Erythroblast (primary cell): ENCODE measurements around the gene ZNF697.

ENCODE experiments used
- DNase-seq, 2 experiments: peaks; one replicate each; lab custom pipeline; 2025; lab: John Stamatoyannopoulos, UW
- GATA1 ChIP-seq: IDR thresholded peaks from 2 replicates; pipeline ENCODE4 v1.6.1; 2011; ENCODE audit warnings: low read depth, mild to moderate bottlenecking, control low read depth, low read length, moderate library complexity
- POLR2A ChIP-seq: IDR thresholded peaks from 2 replicates; pipeline ENCODE4 v1.6.1; 2011; ENCODE audit warnings: mild to moderate bottlenecking, low read length

The ZNF697 gene

DNA sequence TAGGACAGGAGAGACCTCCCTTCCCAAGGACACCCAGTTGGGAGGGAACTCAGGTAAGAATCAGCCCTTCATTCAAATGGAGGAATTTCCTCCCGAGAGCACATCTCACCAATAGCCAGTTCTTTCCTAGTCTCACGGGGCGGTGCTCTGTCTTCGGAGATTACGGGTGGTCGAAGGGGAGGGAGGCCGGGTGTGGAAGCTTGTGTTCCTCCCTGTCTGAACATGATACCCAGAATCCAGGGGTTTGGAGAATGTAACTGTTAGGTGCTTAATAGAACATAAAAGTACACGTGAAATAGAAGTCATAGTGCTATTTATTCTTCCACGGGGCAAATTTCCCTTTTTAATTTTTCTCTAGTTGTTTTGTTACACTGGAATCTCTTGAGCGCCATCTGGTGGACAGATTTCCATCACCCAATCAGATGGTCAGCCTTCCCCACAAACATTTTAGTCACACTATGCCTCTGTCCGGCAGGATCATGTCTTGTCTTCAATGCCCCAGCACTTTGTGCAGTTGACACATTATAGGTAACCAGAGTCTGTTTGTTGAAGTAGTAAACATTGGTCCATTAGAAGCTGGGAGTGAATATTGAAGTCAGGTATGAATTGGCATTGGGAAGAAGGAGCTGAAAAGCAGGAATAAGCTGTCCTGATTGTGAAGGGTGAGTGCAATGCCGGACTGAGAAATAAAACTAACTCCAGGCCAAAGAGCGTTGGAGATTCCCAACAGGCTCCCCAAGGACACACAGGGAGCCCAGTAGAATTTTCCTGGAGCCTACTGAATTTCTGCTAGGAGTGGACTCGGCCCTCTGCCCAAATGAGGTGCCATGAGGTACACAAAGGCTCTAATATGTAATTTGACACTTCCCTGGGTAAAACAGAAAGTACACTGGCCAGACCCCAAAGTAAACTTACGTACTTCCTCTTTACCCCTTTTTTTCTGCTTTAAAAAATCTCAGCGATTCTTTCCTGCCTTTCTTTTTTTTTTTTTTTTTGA is 27.6 kb upstream of the ZNF697 start:
- TF ChIP-seq GATA1 (no peak), POLR2A (no peak)
- DNase-seq, result peak; percentile 78 to 89

DNA sequence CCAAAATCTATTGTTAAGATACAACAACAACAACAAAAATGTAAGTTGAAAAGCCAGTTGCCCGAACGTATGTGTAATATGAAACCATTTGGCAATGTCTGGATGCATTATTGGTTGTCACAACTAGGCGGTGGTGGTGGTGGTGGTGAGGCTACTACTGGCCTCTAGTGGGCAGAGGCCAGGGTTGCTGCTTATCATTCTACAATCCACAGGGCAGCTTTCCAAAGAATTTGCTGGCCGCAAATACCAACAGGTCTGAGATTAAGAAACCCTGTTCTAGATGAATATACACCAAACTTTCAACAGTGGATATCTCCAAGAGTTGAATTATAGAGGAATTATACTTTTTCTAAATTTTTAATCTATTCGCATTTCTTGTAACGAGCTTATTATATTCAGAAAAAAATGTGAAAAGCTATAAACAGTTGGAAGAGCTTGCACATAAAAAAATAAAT is 26.8 kb upstream of the ZNF697 start:
- no peak for TF ChIP-seq GATA1
- TF ChIP-seq POLR2A, result no peak
- DNase-seq, result no peak

DNA sequence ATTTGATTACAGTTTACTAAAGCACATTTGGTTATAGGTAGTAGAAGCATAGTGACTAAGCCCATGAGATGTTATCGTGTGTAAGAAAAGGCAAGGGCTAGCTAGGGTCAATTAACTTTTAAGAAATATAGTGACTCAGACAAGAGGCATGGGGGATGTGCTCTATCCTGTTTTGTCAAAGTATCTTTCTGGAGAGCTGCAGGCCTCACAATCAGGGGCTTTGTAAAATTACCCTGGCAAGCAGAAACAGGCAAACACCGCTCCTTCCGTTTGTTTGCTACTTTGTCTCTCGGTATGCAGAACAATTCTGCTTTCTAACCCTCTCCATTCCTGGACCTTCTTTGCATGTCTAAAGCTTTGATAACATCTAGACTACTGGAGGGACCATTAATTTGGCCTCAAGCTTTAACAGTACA is 26.1 kb upstream of the ZNF697 start:
- TF ChIP-seq POLR2A, result no peak
- no peak for DNase-seq

DNA sequence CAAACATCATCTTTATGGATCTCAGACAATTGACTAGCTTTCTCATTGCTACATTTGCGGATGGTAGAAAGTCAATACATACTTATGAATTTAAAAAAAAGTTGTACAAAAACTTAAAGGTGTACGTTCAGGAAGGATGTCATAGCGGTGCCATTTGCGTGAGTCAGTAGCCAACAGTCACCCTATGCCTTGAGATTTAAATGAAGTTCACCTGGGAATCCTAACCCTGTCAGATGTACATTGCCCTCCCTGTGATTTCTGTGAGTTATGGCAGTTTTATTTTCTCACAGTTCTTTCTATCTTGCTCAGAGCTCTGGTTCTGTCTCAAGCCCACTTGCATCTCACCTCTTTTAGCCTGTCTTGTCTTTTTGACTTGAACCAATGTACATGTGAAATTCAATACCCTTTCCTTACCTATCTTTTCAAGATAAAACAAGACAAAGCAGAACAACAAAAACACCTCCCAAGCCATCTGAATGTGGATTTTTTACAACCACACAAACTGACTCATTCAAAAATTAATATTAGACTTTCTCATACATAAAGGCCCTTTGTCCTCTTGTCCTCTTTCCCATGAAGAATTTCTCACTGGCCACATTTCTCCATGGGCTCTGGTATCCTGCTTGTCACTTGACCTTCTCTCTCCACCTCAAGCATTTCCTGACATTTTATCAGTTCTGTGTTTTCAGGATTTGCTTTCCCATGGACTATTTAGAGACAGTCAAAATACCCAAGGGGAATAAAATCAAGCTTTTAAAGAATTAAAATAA is 25.3 kb upstream of the ZNF697 start:
- no peak for DNase-seq
- TF ChIP-seq GATA1 (no peak), POLR2A (no peak)

DNA sequence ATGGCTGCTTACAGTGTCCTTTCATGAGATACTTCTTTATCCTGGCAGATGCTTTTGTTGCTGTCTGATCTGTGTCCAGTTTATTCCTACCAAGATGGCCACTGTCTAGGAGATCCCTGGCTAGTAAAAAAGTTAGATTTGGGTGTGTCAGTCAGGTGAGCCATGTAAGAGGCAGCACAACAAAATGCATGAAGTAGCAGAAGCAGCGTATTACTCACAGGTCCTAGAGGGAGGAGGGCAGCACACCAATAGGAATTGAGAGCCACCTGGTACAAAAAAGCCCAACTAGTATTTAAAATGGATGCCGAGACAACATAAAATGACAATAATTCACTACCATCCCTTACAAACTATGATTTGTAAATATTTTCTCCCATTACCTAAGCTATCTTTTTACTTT is 22.8 kb upstream of the ZNF697 start:
- no peak for DNase-seq
- TF ChIP-seq GATA1, result no peak
- no peak for TF ChIP-seq POLR2A

DNA sequence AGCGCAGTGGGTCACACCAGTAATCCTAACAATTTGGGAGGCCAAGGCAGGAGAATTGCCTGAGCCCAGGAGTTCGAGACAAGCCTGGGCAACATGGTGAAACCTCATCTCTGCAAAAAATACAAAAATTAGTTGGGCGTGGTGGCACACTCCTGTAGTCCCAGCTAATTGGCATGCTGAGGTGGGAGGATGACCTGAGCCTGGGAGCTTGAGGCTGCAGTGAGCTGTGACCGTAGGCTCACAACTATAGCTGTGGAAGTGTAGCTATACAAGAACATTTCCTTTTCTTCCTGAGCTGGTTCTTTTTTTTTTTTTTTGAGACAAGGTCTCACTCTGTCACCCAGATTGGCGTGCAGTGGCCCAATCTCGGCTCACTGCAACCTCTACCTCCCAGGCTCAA is 19.1 kb upstream of the ZNF697 start:
- TF ChIP-seq POLR2A (no peak), GATA1 (no peak)
- no peak for DNase-seq

DNA sequence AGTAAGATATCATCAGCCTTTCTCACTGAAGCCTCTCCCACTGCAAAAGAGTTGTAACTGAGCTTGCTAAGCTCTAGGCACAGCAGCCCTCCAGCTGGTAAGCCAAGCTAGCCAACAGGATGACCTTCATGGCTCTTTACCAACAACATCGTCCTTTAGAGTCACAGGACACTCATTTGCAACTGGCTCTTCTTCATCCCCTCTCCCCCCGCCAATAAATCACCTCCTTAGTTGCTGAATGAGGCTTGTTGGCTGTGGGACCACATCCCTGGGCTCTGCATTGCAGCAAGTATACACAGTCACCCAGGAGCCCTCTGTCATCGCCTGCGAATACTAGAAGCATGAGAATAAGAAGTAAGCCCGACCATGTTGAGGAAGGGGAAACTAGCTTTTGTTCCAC is 16.0 kb upstream of the ZNF697 start:
- no peak for DNase-seq
- TF ChIP-seq GATA1, result no peak
- TF ChIP-seq POLR2A, result no peak

DNA sequence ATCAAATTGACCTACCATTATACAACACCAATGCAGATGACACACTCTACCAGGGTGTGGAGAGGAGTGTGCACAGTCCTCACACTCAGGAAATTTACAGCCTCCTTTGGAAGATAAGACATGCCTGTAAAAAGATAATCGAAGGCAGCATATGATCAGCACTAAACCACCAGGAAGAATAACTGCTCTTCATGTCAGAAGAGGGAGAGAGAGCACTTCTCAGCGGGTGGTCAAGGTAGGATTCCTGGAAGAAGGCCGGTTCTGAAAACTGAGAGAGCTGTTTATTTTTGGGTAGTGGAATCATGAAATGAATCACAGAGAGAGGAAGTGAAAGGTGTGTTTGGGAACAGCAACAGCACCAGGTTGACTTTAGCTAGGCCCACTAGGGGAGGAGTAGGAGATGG is 14.0 kb upstream of the ZNF697 start:
- TF ChIP-seq POLR2A (no peak), GATA1 (no peak)
- no peak for DNase-seq

DNA sequence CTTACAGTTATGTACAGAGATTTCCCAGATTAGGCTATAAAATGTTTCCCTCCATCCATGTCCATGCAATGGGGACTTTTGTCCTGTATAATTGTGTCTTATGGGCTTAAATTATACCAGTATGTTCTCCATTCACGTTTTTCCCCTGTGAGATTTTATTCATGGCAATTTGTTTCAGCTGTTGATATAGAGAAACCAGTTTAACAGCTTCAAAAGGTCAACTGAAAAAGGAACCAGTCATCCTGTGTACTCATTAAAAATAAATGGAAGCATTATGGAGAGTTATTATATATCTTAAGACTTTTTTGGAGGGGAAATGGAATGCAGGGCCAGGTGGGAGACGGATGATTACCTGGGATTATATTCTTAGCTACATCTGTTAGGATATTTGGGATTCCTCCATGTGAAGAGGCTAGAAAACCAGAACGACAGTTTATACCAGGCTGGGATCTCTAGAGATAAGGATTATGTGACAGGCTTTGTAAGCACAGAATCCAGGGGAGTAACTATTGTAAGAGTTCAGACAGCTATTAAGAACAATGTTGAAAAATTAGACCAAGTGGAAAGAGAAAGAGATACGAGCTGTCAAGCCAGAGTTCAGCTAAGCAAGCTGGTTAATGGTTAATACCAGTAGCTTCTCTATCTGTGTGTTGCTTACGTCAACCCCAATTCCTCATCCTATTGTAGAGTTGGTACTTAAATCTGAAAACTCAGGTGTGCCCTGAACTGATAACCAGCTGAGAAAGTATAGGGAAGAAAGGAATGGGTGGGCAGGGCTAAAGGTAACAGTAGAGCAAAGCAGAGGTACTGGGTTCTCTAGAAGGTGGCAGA is 12.4 kb upstream of the ZNF697 start:
- DNase-seq, result no peak
- TF ChIP-seq POLR2A, result no peak
- TF ChIP-seq GATA1, result no peak

DNA sequence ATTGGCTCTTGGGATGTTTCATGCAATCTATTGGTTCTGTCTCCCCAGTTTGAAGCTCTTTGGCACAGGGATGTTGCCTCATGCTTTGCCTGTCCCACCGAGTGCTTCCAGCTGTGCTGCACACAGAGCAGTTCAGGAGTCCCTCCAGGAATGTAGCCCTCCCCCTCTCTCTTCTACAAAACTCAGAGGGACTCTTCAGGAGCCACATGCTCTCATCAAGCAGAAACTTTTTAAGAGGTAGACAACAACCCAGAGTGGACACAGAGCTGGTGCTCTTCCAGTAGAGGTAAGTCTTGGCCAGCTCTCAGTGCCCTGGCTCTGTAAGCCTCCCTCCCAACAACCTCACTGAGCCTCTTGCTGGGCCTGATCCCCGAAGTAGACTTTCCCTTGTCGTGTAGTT is 11.6 kb upstream of the ZNF697 start:
- no peak for DNase-seq
- no peak for TF ChIP-seq POLR2A
- TF ChIP-seq GATA1, result no peak

DNA sequence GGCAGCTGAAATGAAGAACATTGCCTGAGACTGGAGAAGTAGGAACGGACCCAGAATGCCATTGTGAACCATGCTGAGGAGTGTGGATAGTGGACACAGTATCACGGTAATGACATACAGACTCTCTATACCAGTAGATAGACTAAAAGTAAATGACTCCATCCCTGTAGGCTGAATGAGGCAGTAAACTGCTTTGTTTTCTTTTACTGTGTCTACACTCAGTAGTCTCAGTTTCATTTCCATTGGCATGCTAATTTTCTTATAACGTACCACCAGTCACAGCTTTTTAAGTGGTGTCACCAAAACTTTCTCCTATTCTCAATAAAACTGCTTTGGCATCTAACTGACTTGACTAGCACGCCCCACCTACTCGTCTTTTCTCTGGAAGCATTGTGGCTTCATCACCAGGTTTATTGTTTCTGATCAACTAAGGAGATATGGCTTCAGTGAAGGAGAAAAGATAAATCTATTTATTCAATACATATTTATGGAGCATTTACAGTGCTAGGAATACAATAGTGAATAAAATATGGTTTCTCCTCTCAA is 8.4 kb upstream of the ZNF697 start:
- TF ChIP-seq POLR2A (no peak), GATA1 (no peak)
- DNase-seq, result no peak

DNA sequence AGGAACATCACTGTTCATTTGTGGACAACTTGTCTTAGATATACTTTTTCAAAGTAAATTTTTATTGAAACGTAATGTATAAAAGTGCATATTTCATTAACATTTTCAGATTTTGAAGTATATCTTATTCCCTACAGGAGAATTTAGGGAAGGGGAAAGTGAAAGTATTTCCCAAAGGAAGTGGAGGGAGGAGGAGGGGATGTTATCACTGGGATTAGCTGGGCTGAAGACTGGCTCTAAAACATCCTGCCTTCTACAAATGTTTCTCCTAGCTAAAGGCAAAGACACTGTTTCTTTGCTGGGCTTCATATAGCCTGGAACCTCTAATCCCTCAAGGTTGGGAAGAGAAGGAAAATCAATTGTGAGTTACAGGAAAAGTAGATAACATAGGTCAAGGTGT is 7.1 kb upstream of the ZNF697 start:
- DNase-seq, result no peak
- no peak for TF ChIP-seq GATA1
- TF ChIP-seq POLR2A, result no peak

DNA sequence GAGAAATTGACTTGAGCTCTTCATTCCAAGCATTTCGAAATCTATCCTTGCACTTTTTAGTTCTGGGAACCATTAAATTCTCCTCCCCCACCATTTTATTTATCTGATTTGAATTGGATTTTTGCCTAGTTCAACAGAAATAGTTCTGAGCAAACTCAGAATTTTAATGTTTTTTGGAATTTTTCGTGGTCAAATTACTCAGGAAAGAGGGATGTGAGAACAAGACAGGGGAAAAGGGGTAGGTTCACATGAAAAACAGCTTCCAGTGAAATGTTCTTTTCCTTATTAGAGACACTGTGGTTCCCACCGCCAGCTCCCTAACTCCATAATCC is 5.7 kb upstream of the ZNF697 start:
- TF ChIP-seq POLR2A, result no peak
- no peak for TF ChIP-seq GATA1
- DNase-seq, result no peak
